GM12878 (cell line): ENCODE results near the gene GOLIM4. TPM values are rescaled to one million over a fixed set of nuclear protein-coding genes. Genes with fewer than 3 reads are reported as not detected.

Experiments used
- ASH2L ChIP-seq: fragments of 300-600, 200-600 bp; sonication (generic); IDR thresholded peaks from 2 replicates; pipeline ENCODE4 v1.6.1; 2017; ENCODE audit warnings: low read depth, mild to moderate bottlenecking, borderline replicate concordance
- CBX3 ChIP-seq: fragments of 200-600 bp; sonication (generic); IDR thresholded peaks from 2 replicates; pipeline ENCODE4 v1.6.1; 2016; ENCODE audit warnings: low read depth, borderline replicate concordance
- CREB1 ChIP-seq: IDR thresholded peaks from 2 replicates; pipeline ENCODE4 v1.6.1; 2012; ENCODE audit warnings: low read depth, mild to moderate bottlenecking, inconsistent platforms
- EZH2 ChIP-seq: IDR thresholded peaks from 2 replicates; pipeline ENCODE4 v1.6.1; 2012; ENCODE audit warnings: low read depth, mild to moderate bottlenecking, control low read depth, inconsistent platforms, low read length, borderline replicate concordance; ENCODE audit not compliant: control insufficient read depth
- IKZF2 ChIP-seq, 2 experiments: fragments of 450-650 bp; IDR thresholded peaks; 2 replicates each; pipeline ENCODE4 v1.6.1; 2017; ENCODE audit warnings: mild to moderate bottlenecking in 2 of 2, moderate library complexity in 2 of 2
- IRF4 ChIP-seq: IDR thresholded peaks from 2 replicates; pipeline ENCODE4 v1.6.1; 2011; ENCODE audit warnings: low read depth, low read length
- MXI1 ChIP-seq: fragments of 150-350 bp; IDR thresholded peaks from 2 replicates; pipeline ENCODE4 v1.6.1; 2011; ENCODE audit warnings: low read depth, mild to moderate bottlenecking, inconsistent platforms, low read length, improper control_type of control experiment
- POLR2A ChIP-seq: IDR thresholded peaks from 2 replicates; pipeline ENCODE4 v1.6.1; 2011; ENCODE audit warnings: low read depth, mild to moderate bottlenecking, low read length
- RAD51 ChIP-seq: fragments of 450-650 bp; IDR thresholded peaks from 2 replicates; pipeline ENCODE4 v1.6.1; 2016; ENCODE audit warnings: moderate library complexity, mild to moderate bottlenecking, inconsistent platforms
- RBBP5 ChIP-seq: fragments of 200-600 bp; sonication (generic); conservative IDR thresholded peaks from 2 replicates; pipeline ENCODE4 v1.6.1; 2016
- SIX5 ChIP-seq: IDR thresholded peaks from 2 replicates; pipeline ENCODE4 v1.6.1; 2011; ENCODE audit warnings: mild to moderate bottlenecking, low read depth, low read length, moderate library complexity; ENCODE audit not compliant: severe bottlenecking
- SMC3 ChIP-seq: IDR thresholded peaks from 2 replicates; pipeline ENCODE4 v1.6.1; 2011; ENCODE audit warnings: low read length, improper control_type of control experiment, borderline replicate concordance
- SRF ChIP-seq, 2 experiments: IDR thresholded peaks; 2 replicates each; pipeline ENCODE4 v1.6.1; 2011; ENCODE audit warnings: low read depth in 2 of 2, low read length in 2 of 2, mild to moderate bottlenecking in 1 of 2, moderate library complexity in 1 of 2
- TAF1 ChIP-seq: IDR thresholded peaks from 2 replicates; pipeline ENCODE4 v1.6.1; 2011; ENCODE audit warnings: mild to moderate bottlenecking, low read depth, low read length, borderline replicate concordance
- TBL1XR1 ChIP-seq: IDR thresholded peaks from 2 replicates; pipeline ENCODE4 v1.6.1; 2012; ENCODE audit warnings: low read depth, low read length, improper control_type of control experiment
- YBX1 ChIP-seq: fragments of 450-650 bp; IDR thresholded peaks from 2 replicates; pipeline ENCODE4 v1.6.1; 2016; ENCODE audit warnings: antibody characterized with exemption
- ZNF217 ChIP-seq: fragments of 450-650 bp; IDR thresholded peaks from 2 replicates; pipeline ENCODE4 v1.6.1; 2017; ENCODE audit warnings: antibody characterized with exemption, mild to moderate bottlenecking
- ZNF24 ChIP-seq: fragments of 450-650 bp; IDR thresholded peaks from 2 replicates; pipeline ENCODE4 v1.6.1; 2017; ENCODE audit warnings: antibody characterized with exemption, mild to moderate bottlenecking
- ZNF384 ChIP-seq: IDR thresholded peaks from 2 replicates; pipeline ENCODE4 v1.6.1; 2012; ENCODE audit warnings: low read depth, mild to moderate bottlenecking, low read length, improper control_type of control experiment, borderline replicate concordance
- ZSCAN29 ChIP-seq: fragments of 450-650 bp; IDR thresholded peaks from 2 replicates; pipeline ENCODE4 v1.6.1; 2017; ENCODE audit warnings: mild to moderate bottlenecking, moderate library complexity
- polyA plus RNA-seq, 11 experiments: library from polyadenylated mRNA; depleted of rRNA in 4 of 11; unstranded in 6 of 11; stranded (reverse) in 5 of 11; fragments of >200 nt; fragmentation: Nextera tagmentation in 4 of 11; fragmentation: Illumina TruSeq in 1 of 11; extraction: Ambion mirVana in 4 of 11; extraction: Trizol in 1 of 11; gene quantifications; 1 replicate in 1 of 11; 2 replicates in 10 of 11; pipeline versions ENCODE4 v1.2.1 to v1.2.3, GENCODE V29; 2011 to 2016; ENCODE audit warnings: inconsistent platforms in 2 of 11, missing spikeins in 2 of 11, low read depth in 1 of 11
- total RNA-seq, 4 experiments: library from RNA; depleted of rRNA in 3 of 4; stranded (reverse); fragments of >200 nt in 3 of 4; fragmentation: Illumina TruSeq in 1 of 4; extraction: Trizol in 1 of 4; gene quantifications; 2 replicates each; pipeline versions ENCODE4 v1.2.1 to v1.2.3, GENCODE V29; 2013 to 2021
- TF ChIP-seq, protein P1 (sequence below): IDR thresholded peaks from 2 replicates; pipeline ENCODE4 v1.6.1; 2012; ENCODE audit warnings: low read length, inconsistent platforms
- TF ChIP-seq, protein P2 (sequence below): fragments of 450-650 bp; IDR thresholded peaks from 2 replicates; pipeline ENCODE4 v1.6.1; 2016; ENCODE audit warnings: mild to moderate bottlenecking
- TF ChIP-seq, protein P3 (sequence below): IDR thresholded peaks from 2 replicates; pipeline ENCODE4 v1.6.1; 2011; ENCODE audit warnings: low read depth, mild to moderate bottlenecking, low read length, moderate library complexity, borderline replicate concordance; ENCODE audit errors: extremely low read depth
- TF ChIP-seq, protein P4 (sequence below): fragments of 450-650 bp; IDR thresholded peaks from 2 replicates; pipeline ENCODE4 v1.6.1; 2014; ENCODE audit warnings: mild to moderate bottlenecking
- TF ChIP-seq, protein P5 (sequence below): IDR thresholded peaks from 2 replicates; pipeline ENCODE4 v1.6.1; 2012; ENCODE audit warnings: low read depth, low read length, improper control_type of control experiment

The GOLIM4 gene
- total and polyA plus RNA-seq, 10 of the 15 experiments (the other 5 are each of a cell fraction or from before 2014, with no cell fraction given) = 11.1 to 32.4 (median 19.3) TPM

DNA sequence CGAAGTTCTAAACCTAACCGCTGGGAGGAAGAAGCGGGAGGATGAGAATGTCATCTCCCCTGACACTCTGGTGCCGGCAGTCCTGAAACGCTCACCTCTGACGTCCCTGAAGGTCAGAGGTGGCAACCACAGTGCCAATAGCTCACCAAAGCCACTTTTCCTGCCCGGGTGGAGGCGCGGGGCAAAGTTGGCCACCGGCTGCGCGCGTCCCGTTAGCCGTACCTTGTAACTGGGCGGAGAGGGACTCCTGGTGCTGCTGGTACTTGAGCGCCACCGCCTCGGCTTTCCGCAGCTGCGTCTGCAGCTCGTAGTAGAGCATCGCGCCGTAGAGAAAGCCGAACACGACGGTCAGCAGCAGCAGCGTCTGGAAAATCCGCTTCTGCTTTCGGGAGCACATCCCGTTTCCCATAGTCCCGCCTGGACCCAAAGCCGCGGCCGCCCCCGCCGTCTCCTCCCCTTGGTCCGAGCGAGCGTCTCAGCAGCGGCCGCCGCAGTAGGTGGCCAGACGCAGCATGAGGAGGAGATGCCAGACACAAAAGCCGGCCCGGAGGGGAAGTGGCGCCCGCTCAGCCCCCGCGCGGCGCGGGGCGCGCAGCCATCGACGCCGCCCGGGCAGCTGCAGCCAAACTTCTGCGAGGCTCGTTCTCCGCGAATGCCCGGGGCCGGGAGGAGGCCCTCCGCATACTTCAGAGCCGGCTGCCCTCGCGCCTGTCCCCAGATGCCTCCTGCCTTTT lies 680 bp downstream of the GOLIM4 start (continued):
- no peak for TF ChIP-seq IRF4
- TF ChIP-seq POLR2A = peak; percentile 17; the same call in 1 of the 2 replicates
- TF ChIP-seq RAD51 = no peak
- TF ChIP-seq ZSCAN29 = no peak
- TF ChIP-seq SRF (IDR thresholded peaks at IDR 0.05; ENCODE audit: low read depth in 2 of 2, low read length in 2 of 2) = no peak
- no peak for TF ChIP-seq ZNF384
- no peak for TF ChIP-seq ZNF24
- peak; percentile 52; the same call in 1 of the 2 replicates for TF ChIP-seq CREB1
- TF ChIP-seq SIX5 = no peak
- TF ChIP-seq SMC3 = no peak
- peak; percentile 41; the same call in 1 of the 2 replicates for TF ChIP-seq TAF1
- no peak for TF ChIP-seq EZH2
- no peak; the same call in 1 of the 2 replicates for TF ChIP-seq RBBP5
- TF ChIP-seq TBL1XR1 = no peak
- TF ChIP-seq, protein P1, sequence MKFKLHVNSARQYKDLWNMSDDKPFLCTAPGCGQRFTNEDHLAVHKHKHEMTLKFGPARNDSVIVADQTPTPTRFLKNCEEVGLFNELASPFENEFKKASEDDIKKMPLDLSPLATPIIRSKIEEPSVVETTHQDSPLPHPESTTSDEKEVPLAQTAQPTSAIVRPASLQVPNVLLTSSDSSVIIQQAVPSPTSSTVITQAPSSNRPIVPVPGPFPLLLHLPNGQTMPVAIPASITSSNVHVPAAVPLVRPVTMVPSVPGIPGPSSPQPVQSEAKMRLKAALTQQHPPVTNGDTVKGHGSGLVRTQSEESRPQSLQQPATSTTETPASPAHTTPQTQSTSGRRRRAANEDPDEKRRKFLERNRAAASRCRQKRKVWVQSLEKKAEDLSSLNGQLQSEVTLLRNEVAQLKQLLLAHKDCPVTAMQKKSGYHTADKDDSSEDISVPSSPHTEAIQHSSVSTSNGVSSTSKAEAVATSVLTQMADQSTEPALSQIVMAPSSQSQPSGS = no peak
- TF ChIP-seq, protein P2, sequence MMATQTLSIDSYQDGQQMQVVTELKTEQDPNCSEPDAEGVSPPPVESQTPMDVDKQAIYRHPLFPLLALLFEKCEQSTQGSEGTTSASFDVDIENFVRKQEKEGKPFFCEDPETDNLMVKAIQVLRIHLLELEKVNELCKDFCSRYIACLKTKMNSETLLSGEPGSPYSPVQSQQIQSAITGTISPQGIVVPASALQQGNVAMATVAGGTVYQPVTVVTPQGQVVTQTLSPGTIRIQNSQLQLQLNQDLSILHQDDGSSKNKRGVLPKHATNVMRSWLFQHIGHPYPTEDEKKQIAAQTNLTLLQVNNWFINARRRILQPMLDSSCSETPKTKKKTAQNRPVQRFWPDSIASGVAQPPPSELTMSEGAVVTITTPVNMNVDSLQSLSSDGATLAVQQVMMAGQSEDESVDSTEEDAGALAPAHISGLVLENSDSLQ = 0 out of 2 replicates have a peak, but pooled peaks have one; percentile 26
- peak in 1 of 2 experiments; percentile 40; a peak in 3 of 4 replicates for TF ChIP-seq IKZF2 (IDR thresholded peaks at IDR 0.05)
- peak; percentile 40; the same call in 1 of the 2 replicates for TF ChIP-seq ASH2L
- TF ChIP-seq, protein P3, sequence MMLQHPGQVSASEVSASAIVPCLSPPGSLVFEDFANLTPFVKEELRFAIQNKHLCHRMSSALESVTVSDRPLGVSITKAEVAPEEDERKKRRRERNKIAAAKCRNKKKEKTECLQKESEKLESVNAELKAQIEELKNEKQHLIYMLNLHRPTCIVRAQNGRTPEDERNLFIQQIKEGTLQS = no peak
- TF ChIP-seq, protein P4, sequence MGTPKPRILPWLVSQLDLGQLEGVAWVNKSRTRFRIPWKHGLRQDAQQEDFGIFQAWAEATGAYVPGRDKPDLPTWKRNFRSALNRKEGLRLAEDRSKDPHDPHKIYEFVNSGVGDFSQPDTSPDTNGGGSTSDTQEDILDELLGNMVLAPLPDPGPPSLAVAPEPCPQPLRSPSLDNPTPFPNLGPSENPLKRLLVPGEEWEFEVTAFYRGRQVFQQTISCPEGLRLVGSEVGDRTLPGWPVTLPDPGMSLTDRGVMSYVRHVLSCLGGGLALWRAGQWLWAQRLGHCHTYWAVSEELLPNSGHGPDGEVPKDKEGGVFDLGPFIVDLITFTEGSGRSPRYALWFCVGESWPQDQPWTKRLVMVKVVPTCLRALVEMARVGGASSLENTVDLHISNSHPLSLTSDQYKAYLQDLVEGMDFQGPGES = no peak
- no peak for TF ChIP-seq CBX3
- TF ChIP-seq ZNF217 = no peak
- TF ChIP-seq, protein P5, sequence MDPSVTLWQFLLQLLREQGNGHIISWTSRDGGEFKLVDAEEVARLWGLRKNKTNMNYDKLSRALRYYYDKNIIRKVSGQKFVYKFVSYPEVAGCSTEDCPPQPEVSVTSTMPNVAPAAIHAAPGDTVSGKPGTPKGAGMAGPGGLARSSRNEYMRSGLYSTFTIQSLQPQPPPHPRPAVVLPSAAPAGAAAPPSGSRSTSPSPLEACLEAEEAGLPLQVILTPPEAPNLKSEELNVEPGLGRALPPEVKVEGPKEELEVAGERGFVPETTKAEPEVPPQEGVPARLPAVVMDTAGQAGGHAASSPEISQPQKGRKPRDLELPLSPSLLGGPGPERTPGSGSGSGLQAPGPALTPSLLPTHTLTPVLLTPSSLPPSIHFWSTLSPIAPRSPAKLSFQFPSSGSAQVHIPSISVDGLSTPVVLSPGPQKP = no peak
- TF ChIP-seq YBX1 = no peak
- TF ChIP-seq MXI1 = no peak; the same call in 1 of the 2 replicates
